Neural cell (in vitro differentiated cells): ENCODE data around the gene GPNMB.

Experiments
- CTCF ChIP-seq: fragments of 450-650 bp; IDR thresholded peaks from 2 replicates; pipeline ENCODE4 v1.5.1; 2014; ENCODE audit warnings: antibody characterized with exemption, mild to moderate bottlenecking, moderate library complexity; ENCODE audit not compliant: poor library complexity, severe bottlenecking
- POLR2AphosphoS5 ChIP-seq: IDR thresholded peaks from 2 replicates; pipeline ENCODE4 v1.6.1; 2012
- TAF1 ChIP-seq: IDR thresholded peaks from 2 replicates; pipeline ENCODE4 v1.6.1; 2012; ENCODE audit warnings: low read depth

GRCh38 chr7:23200331-23200730 is 46.2 kb upstream of the GPNMB start:
- TF ChIP-seq CTCF (no peak), TAF1 (no peak), POLR2AphosphoS5 (no peak)
